ENCODE data around the gene SCAMP4. TPM values are rescaled to one million over a fixed set of nuclear protein-coding genes. Genes with fewer than 3 reads are reported as not detected.

The SCAMP4 gene
- total RNA-seq, 2 experiments from 2014 or later: 21.3 to 49.9 TPM

DNA sequence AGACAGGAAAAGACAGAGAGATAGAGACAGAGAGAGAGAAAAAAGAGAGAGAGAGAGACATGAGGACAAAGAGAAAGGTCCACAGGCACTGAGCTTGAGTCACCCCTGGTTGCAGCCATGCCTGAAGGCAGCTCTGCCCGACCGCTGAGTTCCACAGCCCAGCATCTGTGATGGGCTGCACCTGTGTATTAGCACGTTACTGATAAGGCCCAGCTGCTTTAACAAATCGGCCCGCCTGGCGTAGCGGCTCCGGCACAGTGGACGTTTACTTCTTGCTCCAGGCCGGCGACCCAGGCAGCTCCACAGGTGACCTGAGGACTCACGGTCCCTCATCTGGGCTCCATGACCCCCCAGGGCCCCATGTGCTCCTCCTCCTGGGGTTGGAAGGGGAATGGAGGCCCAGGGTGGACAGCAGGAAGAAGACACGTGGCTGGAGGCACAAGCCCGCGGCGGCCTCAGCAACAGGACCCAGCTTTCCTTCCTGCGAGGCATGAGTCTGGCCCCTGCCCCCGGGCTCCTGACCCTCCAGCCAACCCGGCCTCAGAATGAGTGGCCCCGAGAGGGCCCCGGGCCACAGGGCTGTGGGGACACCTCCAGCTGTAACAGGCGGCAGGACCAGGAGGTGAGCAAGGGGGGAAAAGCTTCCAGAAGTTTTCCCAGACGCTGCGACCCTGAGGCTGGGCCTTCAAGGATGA lies 31.9 kb downstream of the SCAMP4 start:
- TF ChIP-seq, protein P1, sequence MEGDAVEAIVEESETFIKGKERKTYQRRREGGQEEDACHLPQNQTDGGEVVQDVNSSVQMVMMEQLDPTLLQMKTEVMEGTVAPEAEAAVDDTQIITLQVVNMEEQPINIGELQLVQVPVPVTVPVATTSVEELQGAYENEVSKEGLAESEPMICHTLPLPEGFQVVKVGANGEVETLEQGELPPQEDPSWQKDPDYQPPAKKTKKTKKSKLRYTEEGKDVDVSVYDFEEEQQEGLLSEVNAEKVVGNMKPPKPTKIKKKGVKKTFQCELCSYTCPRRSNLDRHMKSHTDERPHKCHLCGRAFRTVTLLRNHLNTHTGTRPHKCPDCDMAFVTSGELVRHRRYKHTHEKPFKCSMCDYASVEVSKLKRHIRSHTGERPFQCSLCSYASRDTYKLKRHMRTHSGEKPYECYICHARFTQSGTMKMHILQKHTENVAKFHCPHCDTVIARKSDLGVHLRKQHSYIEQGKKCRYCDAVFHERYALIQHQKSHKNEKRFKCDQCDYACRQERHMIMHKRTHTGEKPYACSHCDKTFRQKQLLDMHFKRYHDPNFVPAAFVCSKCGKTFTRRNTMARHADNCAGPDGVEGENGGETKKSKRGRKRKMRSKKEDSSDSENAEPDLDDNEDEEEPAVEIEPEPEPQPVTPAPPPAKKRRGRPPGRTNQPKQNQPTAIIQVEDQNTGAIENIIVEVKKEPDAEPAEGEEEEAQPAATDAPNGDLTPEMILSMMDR (conservative IDR thresholded peaks at IDR 0.05; ENCODE audit: low read length): no peak
- TF ChIP-seq EZH2phosphoT487 (IDR thresholded peaks at IDR 0.05; ENCODE audit: borderline replicate concordance, low read depth, low read length): no peak
- Histone ChIP-seq H3K27ac (ENCODE audit: low read depth, low read length, poor library complexity, severe bottlenecking) (no peak overlapping the region), H3K9me2 (ENCODE audit: insufficient read depth, low read length) (no peaks in the 10 kb centered on the region), H3K36me3 (ENCODE audit: insufficient read depth, low read length) (no peaks in the 10 kb centered on the region), H3K79me2 (ENCODE audit: insufficient read depth, low read depth, low read length) (peaks cover 8% of the 10 kb centered on the region; the same call in 1 of the 2 replicates), H3K4me1 (ENCODE audit: insufficient read depth, low read length, poor library complexity, severe bottlenecking) (peaks cover 13% of the 10 kb centered on the region), H3K9me3 (ENCODE audit: low read length) (no peaks in the 10 kb centered on the region; the same call in 1 of the 2 replicates), H3K4me2 (ENCODE audit: low read length) (no peak overlapping the region), H3K4me3 (ENCODE audit: low read depth, low read length, poor library complexity, severe bottlenecking) (no peak overlapping the region), H4K20me1 (ENCODE audit: insufficient read depth, low read length) (no peaks in the 10 kb centered on the region), H2AFZ (ENCODE audit: low read length) (no peak overlapping the region)
- intact Hi-C loops (cut with micrococcal nuclease; ENCODE audit: unreplicated experiment): no loop called here
- no peak for DNase-seq (ENCODE audit: low spot score)
- CTCF ChIA-PET (ENCODE audit: unreplicated experiment): no interaction called here
- no TSS peak for BruUV-seq (replicated peaks)
- POLR2A ChIA-PET: no interaction called here

DNA sequence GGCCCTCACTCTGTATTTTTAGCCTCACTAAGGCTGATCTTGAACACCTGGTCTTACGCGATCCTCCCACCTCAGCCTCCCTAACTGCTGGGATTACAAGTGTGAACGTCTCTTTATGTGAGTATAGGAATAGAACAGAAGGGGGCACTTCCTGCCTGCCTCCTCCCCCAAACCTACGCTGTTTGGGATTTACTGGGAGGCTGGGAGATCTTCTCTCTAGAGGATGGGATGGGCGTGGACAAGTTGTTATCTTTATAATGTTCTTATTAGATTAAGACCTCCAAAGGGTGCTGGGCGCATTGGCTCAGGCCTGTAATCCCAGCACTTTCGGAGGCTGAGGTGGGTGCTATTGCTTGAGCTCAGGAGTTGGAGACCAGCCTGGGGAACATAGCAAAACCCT lies 32.9 kb downstream of the SCAMP4 start:
- ChIA-PET CTCF (ENCODE audit: unreplicated experiment) (no interaction called here), POLR2A (no interaction called here)
- Histone ChIP-seq H3K27ac (ENCODE audit: low read depth, low read length, poor library complexity, severe bottlenecking) (no peak overlapping the region), H3K4me2 (ENCODE audit: low read length) (no peak overlapping the region), H3K79me2 (ENCODE audit: insufficient read depth, low read depth, low read length) (peaks cover 18% of the 10 kb centered on the region), H3K9me2 (ENCODE audit: insufficient read depth, low read length) (no peaks in the 10 kb centered on the region), H4K20me1 (ENCODE audit: insufficient read depth, low read length) (no peaks in the 10 kb centered on the region), H2AFZ (ENCODE audit: low read length) (no peak overlapping the region), H3K9me3 (ENCODE audit: low read length) (no peaks in the 10 kb centered on the region; the same call in 1 of the 2 replicates), H3K4me3 (ENCODE audit: low read depth, low read length, poor library complexity, severe bottlenecking) (no peak overlapping the region), H3K36me3 (ENCODE audit: insufficient read depth, low read length) (no peaks in the 10 kb centered on the region), H3K4me1 (ENCODE audit: insufficient read depth, low read length, poor library complexity, severe bottlenecking) (peaks cover 17% of the 10 kb centered on the region)
- TF ChIP-seq EZH2phosphoT487 (IDR thresholded peaks at IDR 0.05; ENCODE audit: borderline replicate concordance, low read depth, low read length): no peak
- TF ChIP-seq, protein P1 (conservative IDR thresholded peaks at IDR 0.05; ENCODE audit: low read length): no peak
- no TSS peak for BruUV-seq (replicated peaks)
- intact Hi-C loops (cut with micrococcal nuclease; ENCODE audit: unreplicated experiment): no loop called here
- no peak for DNase-seq (ENCODE audit: low spot score)

All from OCI-LY7 (cell line).